GM18505 (cell line): ENCODE results near the gene ADORA3.

Experiments
- ATAC-seq: cut with Tn5 transposase; IDR thresholded peaks from one replicate; pipeline ENCODE4 v1.9.1; 2021; ENCODE audit not compliant: unreplicated experiment
- POLR2A ChIP-seq: IDR thresholded peaks from 4 replicates; pipeline ENCODE4 v1.6.1; 2011; ENCODE audit warnings: borderline replicate concordance; ENCODE audit not compliant: insufficient read depth, insufficient read length; ENCODE audit errors: extremely low read depth

Gene ADORA3

DNA sequence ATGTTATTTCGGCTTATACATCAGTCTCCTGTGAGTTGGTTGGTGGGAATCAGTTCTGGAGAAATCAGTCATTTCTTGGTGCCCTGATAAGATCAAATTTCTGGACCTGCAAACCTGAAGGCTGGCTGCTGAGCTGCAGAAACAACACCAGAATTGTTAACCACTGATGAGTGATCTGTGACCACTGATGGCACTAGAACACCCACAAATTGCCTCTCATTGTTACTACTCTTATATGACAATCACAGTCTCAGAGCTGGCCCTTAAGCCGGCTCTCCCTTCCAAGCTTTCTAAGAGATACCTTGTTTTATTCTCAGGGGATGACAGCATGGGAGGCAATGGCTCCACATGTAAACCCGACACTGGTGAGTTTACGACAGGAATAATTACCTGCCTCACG lies 27.7 kb downstream of the ADORA3 start:
- ATAC-seq, result no peak
- TF ChIP-seq POLR2A, result no peak

GRCh38 chr1:111474521-111474920 lies 28.9 kb downstream of the ADORA3 start:
- TF ChIP-seq POLR2A, result no peak
- no peak for ATAC-seq

- ATAC-seq, result no peak
- TF ChIP-seq POLR2A, result no peak
Measured at GRCh38 chr1:111474106-111474505, 29.3 kb downstream of the ADORA3 start.

GRCh38 chr1:111471538-111471937 lies 31.9 kb downstream of the ADORA3 start:
- no peak for TF ChIP-seq POLR2A
- no peak for ATAC-seq

DNA sequence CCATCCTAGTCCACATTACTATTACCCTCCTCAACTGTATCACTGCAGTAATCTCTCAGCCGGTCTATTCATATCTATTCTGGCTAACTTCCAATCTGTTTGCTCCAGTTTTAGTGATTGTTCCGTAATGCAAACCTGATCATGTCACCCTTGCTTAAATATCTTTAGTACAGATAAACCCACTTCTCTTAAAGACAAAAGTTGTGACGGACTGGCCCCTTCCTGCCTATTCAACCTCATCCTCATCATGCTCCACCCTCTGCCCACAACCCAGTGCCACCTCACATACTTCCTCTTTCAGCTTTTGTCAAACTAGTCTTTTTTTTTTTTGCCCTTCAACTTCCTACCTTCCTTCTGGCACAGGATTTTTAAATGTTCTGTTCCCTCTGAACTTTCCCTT lies 32.4 kb downstream of the ADORA3 start:
- no peak for TF ChIP-seq POLR2A
- no peak for ATAC-seq

DNA sequence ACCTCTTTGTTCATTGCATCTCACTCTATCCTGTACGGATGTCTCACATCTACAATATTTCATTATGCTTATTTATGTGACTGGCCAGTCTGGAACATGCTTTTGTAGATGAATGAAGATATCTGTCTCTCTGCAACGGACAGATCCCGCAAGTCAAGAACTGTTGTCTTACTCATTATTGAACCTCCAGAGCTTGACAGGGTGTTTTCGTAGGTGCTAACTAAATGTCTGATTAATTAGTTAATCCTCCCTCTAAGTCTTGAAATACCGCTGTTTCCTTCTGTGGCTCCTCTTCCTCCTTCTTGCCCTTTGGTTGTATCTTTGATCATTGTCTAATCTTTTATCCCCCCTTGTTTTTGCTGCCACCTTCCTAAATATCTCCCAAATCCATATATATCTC lies 32.8 kb downstream of the ADORA3 start:
- TF ChIP-seq POLR2A, result no peak

DNA sequence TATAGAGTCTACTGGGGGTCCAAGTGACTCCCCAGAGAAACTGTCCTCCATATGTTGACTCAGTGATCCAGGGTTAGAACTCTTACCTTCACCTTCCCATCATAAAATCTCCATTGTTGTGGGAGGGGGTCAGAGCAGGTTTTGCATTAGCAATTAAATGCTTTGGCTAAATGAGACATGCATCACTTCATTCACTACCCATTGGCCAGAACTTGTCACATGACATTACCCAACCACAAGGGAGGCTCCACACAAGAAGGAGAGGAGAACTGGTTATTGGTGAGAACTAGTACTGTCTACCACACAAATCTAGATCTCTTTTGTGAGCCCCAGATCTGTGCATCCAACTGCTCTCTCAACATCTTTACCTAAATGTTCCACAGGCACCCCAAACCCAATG lies 33.9 kb downstream of the ADORA3 start:
- no peak for ATAC-seq
- no peak for TF ChIP-seq POLR2A

More for the DNA sequence above, 32.8 kb downstream of the ADORA3 start:
- no peak for ATAC-seq

DNA sequence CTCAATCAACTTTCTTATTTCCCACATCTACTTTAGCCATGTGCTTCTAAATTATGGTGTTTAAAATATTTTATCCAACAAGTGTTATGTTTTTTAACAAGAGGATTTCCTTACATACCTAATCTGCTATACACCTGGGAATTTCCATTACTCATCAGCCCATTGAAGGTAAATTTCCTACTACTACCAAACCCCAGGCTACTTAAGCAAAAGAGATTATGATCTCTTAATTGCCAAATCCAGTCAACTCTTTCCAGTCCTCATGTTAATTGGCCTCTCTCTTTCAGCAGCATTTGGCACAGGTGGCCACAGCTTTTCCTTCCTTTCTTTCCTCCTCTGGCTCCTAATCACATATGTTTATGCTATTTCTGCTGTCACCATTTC lies 34.7 kb downstream of the ADORA3 start:
- TF ChIP-seq POLR2A, result no peak
- ATAC-seq, result no peak

- no peak for TF ChIP-seq POLR2A
- no peak for ATAC-seq
Measured at GRCh38 chr1:111467865-111468716, 35.3 kb downstream of the ADORA3 start.

- no peak for ATAC-seq
- TF ChIP-seq POLR2A, result no peak
Measured at GRCh38 chr1:111466480-111466879, 37.0 kb downstream of the ADORA3 start.

DNA sequence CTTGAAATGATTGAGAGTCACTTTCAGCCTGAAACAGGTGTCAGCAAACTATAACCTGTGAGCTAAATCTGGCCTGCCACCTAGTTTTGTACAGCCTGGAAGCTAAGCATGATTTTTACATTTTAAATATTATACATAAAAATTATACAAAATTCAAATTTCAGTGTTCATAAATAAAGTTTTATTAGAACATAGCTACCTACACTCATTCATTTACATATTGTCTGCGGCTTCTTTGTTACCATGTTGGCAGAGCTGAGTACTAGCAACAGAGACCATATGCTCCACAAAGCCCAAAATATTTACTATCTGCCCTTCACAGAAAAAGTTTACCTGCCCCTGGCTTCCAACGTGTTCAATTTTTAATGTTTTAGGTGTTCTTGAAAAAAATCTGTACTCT lies 37.7 kb downstream of the ADORA3 start:
- no peak for TF ChIP-seq POLR2A
- no peak for ATAC-seq

GRCh38 chr1:111463029-111463683 lies 40.3 kb downstream of the ADORA3 start:
- ATAC-seq, result no peak
- TF ChIP-seq POLR2A, result no peak

GRCh38 chr1:111462370-111463028 lies 40.9 kb downstream of the ADORA3 start:
- no peak for ATAC-seq
- TF ChIP-seq POLR2A, result no peak

DNA sequence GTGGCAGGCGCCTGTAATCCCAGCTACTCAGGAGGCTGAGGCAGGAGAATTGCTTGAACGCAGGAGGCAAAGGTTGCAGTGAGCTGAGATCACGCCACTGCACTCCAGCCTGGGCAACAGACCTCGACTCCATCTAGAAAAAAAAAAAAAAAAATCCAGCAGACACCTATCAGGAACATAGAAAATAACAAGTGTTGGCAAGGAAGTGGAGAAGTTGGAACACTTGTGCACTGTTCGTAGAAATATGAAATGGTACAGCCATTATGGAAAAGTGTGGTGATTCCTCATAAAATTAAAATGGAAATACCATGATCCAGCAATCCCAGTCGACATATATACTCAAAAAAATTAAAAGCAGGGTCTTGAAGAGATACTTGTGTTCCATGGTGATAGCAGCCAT lies 41.7 kb downstream of the ADORA3 start:
- no peak for ATAC-seq

DNA sequence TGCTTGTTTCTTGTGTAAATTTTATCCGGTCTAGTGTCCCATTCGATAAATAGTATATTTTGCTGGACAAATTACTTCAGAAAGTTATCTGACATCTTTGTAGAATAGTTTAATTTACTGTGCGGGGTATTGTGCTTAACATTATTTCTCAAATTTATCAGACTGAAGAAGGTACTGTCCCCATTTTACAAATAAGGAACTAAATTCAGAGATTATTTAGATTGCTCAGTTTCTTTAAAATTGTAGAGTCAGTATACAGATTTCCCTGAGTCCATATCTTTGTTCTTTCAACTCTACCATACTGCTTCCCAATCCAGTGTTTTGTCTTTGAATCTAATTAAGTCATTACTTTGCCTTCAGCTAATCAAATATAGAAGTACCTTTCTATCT lies 47.8 kb downstream of the ADORA3 start:
- no peak for TF ChIP-seq POLR2A
- no peak for ATAC-seq

More for the DNA sequence above, 41.7 kb downstream of the ADORA3 start:
- no peak for TF ChIP-seq POLR2A
